Keratinocyte (primary cell): Measurements from ENCODE around the gene OR13J1. TPM values are rescaled to one million over a fixed set of nuclear protein-coding genes. Genes with fewer than 3 reads are reported as not detected.

ENCODE experiments used
- DNase-seq: peaks from one replicate; pipeline ENCODE4 v3.0.0-alpha.2; 2011; ENCODE audit warnings: low read depth, missing footprints, low spot score
- FAIRE-seq: peaks from 2 replicates; lab custom pipeline; 2011; peaks lifted over from hg19 to GRCh38; lab: Jason Lieb, UNC
- H2AFZ ChIP-seq: 2 replicates; pipeline ENCODE4 v1.6.0; 2012; ENCODE audit warnings: low read length, control low read depth, inconsistent platforms; ENCODE audit not compliant: control insufficient read depth
- H3K27ac ChIP-seq: 2 replicates; pipeline ENCODE4 v1.5.1; 2011; ENCODE audit warnings: low read length; ENCODE audit not compliant: control insufficient read depth, insufficient read depth
- H3K27me3 ChIP-seq: 3 replicates; pipeline ENCODE4 v1.6.0; 2011; ENCODE audit warnings: low read length; ENCODE audit not compliant: control insufficient read depth, insufficient read depth; ENCODE audit errors: extremely low read depth
- H3K36me3 ChIP-seq, 2 experiments: 2 replicates in 1 of 2; 3 replicates in 1 of 2; pipeline ENCODE4 v1.5.1; 2011; ENCODE audit warnings: low read length in 2 of 2, mild to moderate bottlenecking in 1 of 2; ENCODE audit not compliant: control insufficient read depth in 2 of 2, insufficient read depth in 2 of 2; ENCODE audit errors: extremely low read depth in 1 of 2
- H3K4me1 ChIP-seq: 3 replicates; pipeline ENCODE4 v1.5.1; 2011; ENCODE audit warnings: low read length; ENCODE audit not compliant: control insufficient read depth, insufficient read depth; ENCODE audit errors: extremely low read depth
- H3K4me2 ChIP-seq: 3 replicates; pipeline ENCODE4 v1.6.0; 2011; ENCODE audit warnings: low read depth, low read length; ENCODE audit not compliant: control insufficient read depth, insufficient read depth; ENCODE audit errors: extremely low read depth
- H3K4me3 ChIP-seq, 3 experiments: fragments of 200-600 bp in 1 of 3; sonication (generic) in 1 of 3; 2 replicates in 2 of 3; 3 replicates in 1 of 3; pipeline ENCODE4 v1.5.1; 2011 to 2016; ENCODE audit warnings: low read length in 3 of 3, mild to moderate bottlenecking in 3 of 3, control low read depth in 2 of 3, inconsistent platforms in 1 of 3, low read depth in 1 of 3, mixed read lengths in 1 of 3, mixed run types in 1 of 3, moderate library complexity in 1 of 3; ENCODE audit not compliant: control insufficient read depth in 2 of 3, insufficient read depth in 2 of 3; ENCODE audit errors: extremely low read depth in 1 of 3
- H3K79me2 ChIP-seq: 2 replicates; pipeline ENCODE4 v1.6.0; 2012; ENCODE audit warnings: low read length; ENCODE audit not compliant: control insufficient read depth, insufficient read depth
- H3K9ac ChIP-seq: 3 replicates; pipeline ENCODE4 v1.6.0; 2011; ENCODE audit warnings: low read length; ENCODE audit not compliant: control insufficient read depth, insufficient read depth; ENCODE audit errors: extremely low read depth
- H3K9me1 ChIP-seq: 3 replicates; pipeline ENCODE4 v1.6.0; 2011; ENCODE audit warnings: low read length; ENCODE audit not compliant: control insufficient read depth, insufficient read depth; ENCODE audit errors: extremely low read depth
- H3K9me3 ChIP-seq: 2 replicates; pipeline ENCODE4 v1.5.1; 2012; ENCODE audit warnings: low read depth, low read length; ENCODE audit not compliant: control insufficient read depth
- H4K20me1 ChIP-seq: 3 replicates; pipeline ENCODE4 v1.6.0; 2011; ENCODE audit warnings: low read length; ENCODE audit not compliant: control insufficient read depth, insufficient read depth; ENCODE audit errors: extremely low read depth
- CTCF ChIP-seq, 3 experiments: IDR thresholded peaks in 1 of 3; conservative IDR thresholded peaks in 1 of 3; optimal IDR thresholded peaks in 1 of 3; 2 replicates in 2 of 3; 3 replicates in 1 of 3; pipeline versions ENCODE3 to v1.5.1; 2011; ENCODE audit warnings: low read length in 3 of 3, mild to moderate bottlenecking in 3 of 3, moderate library complexity in 2 of 3, control low read depth in 1 of 3, inconsistent platforms in 1 of 3; ENCODE audit not compliant: insufficient read depth in 2 of 3; ENCODE audit errors: extremely low read depth in 1 of 3
- EZH2 ChIP-seq: IDR thresholded peaks from one replicate; pipeline ENCODE4 v1.6.1; 2012; ENCODE audit warnings: inconsistent platforms, mild to moderate bottlenecking, low read length, moderate library complexity
- dilution Hi-C: fragments of 300-500 bp; cut with MboI; formaldehyde crosslinking; loops from one replicate; pipeline ENCODE4 v1.7.0; 2020; ENCODE audit warnings: low sequenced_read_pairs; ENCODE audit not compliant: extremely low pct_ligation_motif_present
- polyA plus RNA-seq, 5 experiments: library from polyadenylated mRNA; depleted of rRNA in 3 of 5; stranded (reverse) in 3 of 5; stranded (forward) in 1 of 5; unstranded in 1 of 5; fragments of >200 nt; gene quantifications; 1 replicate in 1 of 5; 2 replicates in 3 of 5; 3 replicates in 1 of 5; pipeline versions ENCODE4 v1.2.1 to v1.2.3, GENCODE V29; 2011 to 2012; ENCODE audit warnings: missing spikeins in 2 of 5, low read depth in 1 of 5, low replicate concordance in 1 of 5

Gene OR13J1
- polyA plus RNA-seq, 1 donor (not counting 4 experiments of a cell fraction or from before 2014, with no cell fraction given), result not detected

GRCh38 chr9:35842020-35842745, 28.0 kb downstream of the OR13J1 start:
- H3K4me1 ChIP-seq, result peaks cover 30% of the 10 kb centered on the region
- DNase-seq (no peak), FAIRE-seq (no peak)
- dilution Hi-C loops, result no loop called here
- TF ChIP-seq EZH2 (no peak), CTCF (optimal IDR thresholded peaks at IDR 0.05 in 1 of 3, IDR thresholded peaks at IDR 0.05 in 1 of 3, conservative IDR thresholded peaks at IDR 0.05 in 1 of 3; ENCODE audit: extremely low read depth in 1 of 3, insufficient read depth in 2 of 3, low read length in 3 of 3) (no peak)
- no peaks in the 10 kb centered on the region for H3K9me3 ChIP-seq
- no peak overlapping the region for H3K27ac ChIP-seq
- H3K27me3 ChIP-seq, result no peaks in the 10 kb centered on the region
- H3K36me3 ChIP-seq, result no peaks in the 10 kb centered on the region
- no peak overlapping the region for H2AFZ ChIP-seq
- H4K20me1 ChIP-seq, result no peaks in the 10 kb centered on the region
- no peak overlapping the region for H3K9ac ChIP-seq
- no peak overlapping the region for H3K4me3 ChIP-seq
- H3K9me1 ChIP-seq, result peaks cover 2% of the 10 kb centered on the region
- H3K4me2 ChIP-seq, result no peak overlapping the region
- no peaks in the 10 kb centered on the region for H3K79me2 ChIP-seq

DNA sequence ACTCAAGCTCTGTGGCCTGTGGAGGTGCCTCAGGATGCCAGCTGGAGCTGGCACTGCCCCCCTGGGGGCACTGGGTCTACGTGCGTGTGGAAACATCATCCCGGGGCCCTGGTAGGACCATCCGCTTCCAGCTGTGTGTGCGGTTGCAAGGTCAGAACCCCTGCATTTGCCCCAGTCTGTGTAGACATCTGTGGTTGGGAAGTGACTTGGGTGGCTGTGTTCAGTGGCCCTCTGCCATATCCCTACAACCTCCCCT, 28.6 kb downstream of the OR13J1 start:
- Histone ChIP-seq H3K4me2 (no peak overlapping the region), H3K79me2 (no peaks in the 10 kb centered on the region), H3K36me3 (no peaks in the 10 kb centered on the region), H3K4me3 (no peak overlapping the region), H3K9ac (no peak overlapping the region), H3K9me3 (no peaks in the 10 kb centered on the region), H3K9me1 (peaks cover 2% of the 10 kb centered on the region), H3K27ac (no peak overlapping the region), H3K27me3 (no peaks in the 10 kb centered on the region), H3K4me1 (peaks cover 27% of the 10 kb centered on the region), H2AFZ (no peak overlapping the region), H4K20me1 (no peaks in the 10 kb centered on the region)
- DNase-seq (no peak), FAIRE-seq (no peak)
- dilution Hi-C loops, result no loop called here
- TF ChIP-seq EZH2 (no peak), CTCF (optimal IDR thresholded peaks at IDR 0.05 in 1 of 3, IDR thresholded peaks at IDR 0.05 in 1 of 3, conservative IDR thresholded peaks at IDR 0.05 in 1 of 3; ENCODE audit: extremely low read depth in 1 of 3, insufficient read depth in 2 of 3, low read length in 3 of 3) (no peak)
